Effector memory CD4-positive, alpha-beta T cell (primary cell): ENCODE results near the gene FRMD4B.

Experiments
- DNase-seq, 3 donors: peaks; one replicate each; pipeline ENCODE4 v3.0.0-alpha.2; 2020
- H3K27ac ChIP-seq: 2 replicates; pipeline ENCODE4 v1.7.0; 2013; ENCODE audit warnings: mild to moderate bottlenecking, low read length, moderate library complexity; ENCODE audit not compliant: insufficient read depth, poor library complexity, severe bottlenecking
- H3K27me3 ChIP-seq: replicated peaks from 2 replicates; pipeline ENCODE4 v1.7.0; 2013; ENCODE audit warnings: mild to moderate bottlenecking, low read length; ENCODE audit not compliant: insufficient read depth, control insufficient read depth, poor library complexity, severe bottlenecking
- H3K36me3 ChIP-seq: 2 replicates; pipeline ENCODE4 v1.7.0; 2013; ENCODE audit warnings: mild to moderate bottlenecking, low read length, moderate library complexity; ENCODE audit not compliant: control insufficient read depth, insufficient read depth
- H3K4me1 ChIP-seq: 2 replicates; pipeline ENCODE4 v1.7.0; 2013; ENCODE audit warnings: low read length, mild to moderate bottlenecking; ENCODE audit not compliant: control insufficient read depth, insufficient read depth, poor library complexity, severe bottlenecking
- H3K4me3 ChIP-seq: 2 replicates; pipeline ENCODE4 v1.7.0; 2013; ENCODE audit warnings: low read length, low read depth, mild to moderate bottlenecking; ENCODE audit not compliant: insufficient read depth, poor library complexity, severe bottlenecking
- H3K9me3 ChIP-seq: 2 replicates; pipeline ENCODE4 v1.7.0; 2013; ENCODE audit warnings: mild to moderate bottlenecking, low read length, moderate library complexity; ENCODE audit not compliant: control insufficient read depth

FRMD4B gene

DNA sequence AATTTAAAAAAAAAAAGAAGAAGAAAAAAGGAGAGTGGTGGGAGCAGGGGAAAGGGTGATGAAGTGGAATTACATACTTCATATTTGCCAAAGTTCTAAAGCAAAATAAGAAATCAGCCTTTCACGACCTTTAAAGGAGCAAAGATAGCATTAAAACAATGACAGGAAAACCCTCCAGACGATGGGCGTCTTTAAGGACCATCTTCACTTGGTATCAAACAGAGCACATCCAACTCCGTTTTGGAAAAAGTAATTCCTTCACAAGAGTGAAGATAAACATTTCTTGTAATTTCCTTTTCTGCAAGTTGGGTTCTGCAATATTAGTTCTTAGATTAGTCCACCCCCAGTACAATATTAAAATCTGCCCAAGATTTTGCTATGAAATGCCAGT lies 32.8 kb downstream of the FRMD4B start:
- no peaks in the 10 kb centered on the region for H3K36me3 ChIP-seq
- H3K27ac ChIP-seq = no peak overlapping the region
- DNase-seq = no peak
- no peaks in the 10 kb centered on the region for H3K9me3 ChIP-seq
- no peaks in the 10 kb centered on the region for H3K27me3 ChIP-seq
- no peak overlapping the region for H3K4me3 ChIP-seq
- H3K4me1 ChIP-seq = no peaks in the 10 kb centered on the region

DNA sequence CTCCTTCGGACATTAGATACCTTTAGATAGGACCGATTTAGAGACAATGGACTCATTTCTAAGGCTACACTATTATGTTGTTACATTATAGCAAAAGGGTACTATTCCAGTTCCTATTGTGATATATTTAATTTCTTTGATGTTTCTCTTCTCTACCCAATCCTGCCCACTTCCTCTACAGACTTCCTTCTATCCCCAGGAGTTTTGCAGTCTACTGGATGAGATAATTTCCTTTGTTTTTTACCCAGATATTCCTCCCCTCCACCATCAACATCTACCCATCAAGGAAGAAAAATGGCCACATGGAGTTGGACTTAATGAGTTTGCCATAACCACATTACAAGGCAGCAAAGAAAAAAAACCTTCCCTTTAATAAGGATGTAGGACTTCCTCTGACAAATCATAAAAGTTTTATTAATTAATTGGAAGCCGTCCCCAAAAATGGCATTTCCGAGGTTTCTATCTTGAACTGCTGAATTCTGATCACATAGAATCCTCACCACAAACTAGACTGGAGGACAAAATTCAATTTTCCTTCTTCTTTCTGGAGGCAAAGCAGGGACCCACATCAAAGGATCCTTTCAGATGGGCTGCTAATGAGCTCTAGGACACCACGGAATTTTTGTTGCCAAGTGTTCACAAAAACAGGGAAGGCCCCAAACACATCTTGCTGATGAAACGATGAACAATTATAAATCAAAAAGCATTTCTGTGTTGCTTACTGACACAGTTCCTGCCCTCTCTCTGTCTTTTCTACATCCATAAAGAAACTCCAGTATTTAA lies 33.4 kb downstream of the FRMD4B start:
- H3K27me3 ChIP-seq = no peaks in the 10 kb centered on the region
- no peaks in the 10 kb centered on the region for H3K36me3 ChIP-seq
- H3K9me3 ChIP-seq = no peaks in the 10 kb centered on the region
- no peaks in the 10 kb centered on the region for H3K4me1 ChIP-seq
- no peak overlapping the region for H3K27ac ChIP-seq
- DNase-seq = no peak
- no peak overlapping the region for H3K4me3 ChIP-seq

DNA sequence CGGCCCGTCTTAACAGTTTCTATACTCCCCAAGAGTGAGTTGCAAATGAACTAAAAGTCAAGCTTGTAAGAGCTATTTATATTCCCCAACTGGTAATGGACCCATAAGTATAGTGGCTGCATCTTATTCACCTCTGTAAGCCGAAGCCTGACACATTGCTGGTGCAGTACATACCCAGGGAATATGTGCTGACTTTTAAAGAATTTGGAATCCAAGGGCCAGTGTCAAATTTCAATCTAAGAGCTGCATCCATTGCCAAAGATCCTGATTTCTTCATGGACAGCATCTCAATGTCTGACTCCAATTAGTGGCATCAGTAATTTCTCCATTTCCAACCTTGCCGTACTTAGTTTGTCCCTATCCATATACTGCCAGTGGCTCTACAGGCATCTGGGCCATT lies 42.0 kb downstream of the FRMD4B start:
- Histone ChIP-seq H3K4me1 (no peaks in the 10 kb centered on the region), H3K4me3 (no peak overlapping the region), H3K27ac (no peak overlapping the region), H3K36me3 (no peaks in the 10 kb centered on the region), H3K27me3 (no peaks in the 10 kb centered on the region), H3K9me3 (no peaks in the 10 kb centered on the region)
- no peak for DNase-seq

DNA sequence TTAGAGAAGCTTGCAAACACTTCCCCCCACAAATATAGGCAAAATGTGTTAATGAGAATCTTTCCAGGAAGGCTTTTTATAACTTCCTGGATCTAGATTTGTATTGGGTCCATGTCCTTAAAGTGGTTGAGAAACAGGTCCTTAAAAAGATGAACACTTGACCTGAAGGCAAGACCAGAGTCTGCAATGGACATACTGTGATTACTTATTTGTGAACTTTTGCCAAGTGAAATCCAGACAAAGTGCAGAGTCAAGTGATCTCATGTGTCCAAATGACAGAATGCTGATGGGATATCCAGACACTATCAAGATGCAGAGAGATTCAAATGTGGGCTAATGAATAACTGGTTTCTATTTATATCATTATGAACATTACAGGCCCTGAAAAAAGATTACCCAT lies 43.8 kb downstream of the FRMD4B start:
- H3K36me3 ChIP-seq = no peaks in the 10 kb centered on the region
- no peak overlapping the region for H3K27ac ChIP-seq
- no peaks in the 10 kb centered on the region for H3K27me3 ChIP-seq
- H3K9me3 ChIP-seq = no peaks in the 10 kb centered on the region
- no peak for DNase-seq
- H3K4me1 ChIP-seq = no peaks in the 10 kb centered on the region
- no peak overlapping the region for H3K4me3 ChIP-seq

DNA sequence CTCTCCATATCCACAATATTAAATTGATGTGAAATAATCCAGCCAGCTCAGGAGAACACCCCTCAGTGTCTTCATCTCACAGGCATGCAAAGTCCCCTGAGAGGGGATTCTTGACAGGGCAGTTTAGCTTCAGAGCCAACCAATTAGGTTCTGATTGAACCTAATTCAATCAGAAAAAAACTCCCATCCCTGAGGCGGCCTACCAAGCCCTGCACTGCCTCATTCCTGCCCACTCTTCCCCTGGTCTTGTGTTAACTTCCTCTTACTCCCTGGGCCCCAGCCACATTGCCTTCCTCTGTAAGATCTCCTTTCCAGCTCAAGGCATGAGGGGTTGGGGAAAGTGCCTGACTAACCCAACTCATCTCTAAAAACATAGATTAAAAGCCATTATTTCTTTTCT lies 46.1 kb downstream of the FRMD4B start:
- no peaks in the 10 kb centered on the region for H3K9me3 ChIP-seq

DNA sequence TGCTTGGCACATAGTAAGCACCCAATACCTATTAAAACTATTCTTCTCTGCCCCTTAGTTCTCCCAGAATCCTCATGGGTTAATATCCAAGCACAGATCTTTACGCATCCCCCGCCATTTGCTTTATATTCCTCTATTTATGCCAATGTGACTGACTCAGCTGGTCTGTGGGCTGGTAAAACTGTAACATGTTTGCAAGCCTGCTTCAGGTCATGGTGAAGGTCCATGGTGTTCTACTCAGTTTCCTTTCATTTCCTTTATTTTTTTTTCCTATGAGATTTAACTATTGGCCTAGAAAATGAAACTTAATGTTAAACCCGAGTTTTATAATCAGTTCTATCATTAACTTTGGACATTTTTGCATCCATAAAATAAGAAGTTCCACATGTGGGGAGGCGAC lies 47.0 kb downstream of the FRMD4B start:
- DNase-seq = no peak
- no peaks in the 10 kb centered on the region for H3K4me1 ChIP-seq
- H3K27me3 ChIP-seq = no peaks in the 10 kb centered on the region
- H3K27ac ChIP-seq = no peak overlapping the region
- H3K4me3 ChIP-seq = no peak overlapping the region
- H3K36me3 ChIP-seq = no peaks in the 10 kb centered on the region
- no peaks in the 10 kb centered on the region for H3K9me3 ChIP-seq

More for the DNA sequence above, 46.1 kb downstream of the FRMD4B start:
- no peak overlapping the region for H3K27ac ChIP-seq
- H3K4me3 ChIP-seq = no peak overlapping the region
- H3K4me1 ChIP-seq = no peaks in the 10 kb centered on the region
- no peaks in the 10 kb centered on the region for H3K27me3 ChIP-seq
- H3K36me3 ChIP-seq = no peaks in the 10 kb centered on the region
- DNase-seq = no peak

DNA sequence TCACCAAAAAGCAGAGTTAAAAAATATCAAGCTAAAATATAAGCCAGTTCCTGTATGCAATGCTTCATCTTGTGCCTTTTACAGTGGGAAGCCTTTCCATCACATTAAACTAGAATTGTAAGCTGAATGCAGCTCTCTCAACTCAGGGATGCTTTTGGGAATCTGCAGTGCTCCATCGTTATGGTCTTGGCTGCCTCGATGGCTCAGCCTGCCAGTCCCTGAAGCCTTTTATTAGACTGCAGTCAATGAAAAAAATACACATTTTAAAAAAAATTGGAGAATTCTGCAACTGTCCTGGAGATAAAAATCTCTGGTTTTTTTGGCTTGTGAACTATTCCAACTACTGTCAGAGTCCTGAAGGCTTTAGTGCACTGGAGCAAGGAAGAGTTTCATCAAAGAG lies 53.0 kb downstream of the FRMD4B start:
- no peaks in the 10 kb centered on the region for H3K9me3 ChIP-seq
- no peak for DNase-seq
- H3K4me3 ChIP-seq = no peak overlapping the region
- H3K27me3 ChIP-seq = no peaks in the 10 kb centered on the region
- no peaks in the 10 kb centered on the region for H3K4me1 ChIP-seq
- no peak overlapping the region for H3K27ac ChIP-seq
- no peaks in the 10 kb centered on the region for H3K36me3 ChIP-seq

DNA sequence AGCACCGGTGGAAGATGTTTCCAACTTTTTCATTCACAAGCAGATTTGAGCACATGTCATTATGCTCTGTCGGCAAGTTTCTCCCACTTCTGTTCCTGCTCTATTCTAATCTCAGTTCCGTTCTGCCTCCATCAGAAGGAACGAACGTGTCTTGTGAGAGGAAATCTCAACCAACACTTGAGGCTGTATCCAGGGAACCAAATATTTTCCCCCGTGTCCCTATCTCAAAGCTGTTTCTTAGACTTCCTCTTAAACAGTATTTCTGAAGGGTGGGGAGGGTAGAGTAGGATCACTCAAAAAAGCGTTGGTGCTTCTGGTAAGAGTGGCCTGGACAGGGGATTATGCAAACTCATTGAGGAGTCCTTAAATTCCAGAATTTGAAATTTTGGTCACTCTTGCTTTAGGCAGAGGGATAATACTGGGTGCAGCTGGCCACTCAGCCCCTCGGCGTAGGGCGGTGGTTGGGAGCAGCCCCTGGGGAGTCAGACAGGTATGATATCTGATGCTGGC lies 54.9 kb downstream of the FRMD4B start:
- Histone ChIP-seq H3K9me3 (no peaks in the 10 kb centered on the region), H3K27me3 (no peaks in the 10 kb centered on the region), H3K27ac (no peak overlapping the region), H3K4me1 (peaks cover 3% of the 10 kb centered on the region), H3K4me3 (no peak overlapping the region), H3K36me3 (no peaks in the 10 kb centered on the region)
- DNase-seq = no peak

DNA sequence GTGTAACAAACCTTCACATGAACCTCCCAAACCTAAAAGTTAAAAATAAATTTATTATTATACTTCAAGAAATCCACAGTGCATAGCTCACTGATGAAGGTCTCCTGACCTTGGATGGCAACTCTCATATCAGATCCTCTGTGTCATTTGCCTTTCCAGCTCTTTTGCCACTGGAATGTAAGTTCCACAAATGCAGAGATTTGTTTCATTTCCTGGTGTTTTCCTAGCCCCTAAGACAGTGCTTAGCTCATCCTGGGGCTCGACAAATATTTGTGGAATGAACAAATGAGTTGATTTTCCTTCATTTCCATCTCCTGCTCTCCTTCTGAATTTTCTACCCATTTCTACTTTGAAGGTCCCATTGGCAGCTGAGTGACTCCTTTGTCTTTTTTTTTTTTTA lies 56.0 kb downstream of the FRMD4B start:
- Histone ChIP-seq H3K27ac (no peak overlapping the region), H3K4me3 (no peak overlapping the region), H3K36me3 (no peaks in the 10 kb centered on the region), H3K27me3 (no peaks in the 10 kb centered on the region), H3K9me3 (no peaks in the 10 kb centered on the region), H3K4me1 (peaks cover 3% of the 10 kb centered on the region)
- DNase-seq = no peak

DNA sequence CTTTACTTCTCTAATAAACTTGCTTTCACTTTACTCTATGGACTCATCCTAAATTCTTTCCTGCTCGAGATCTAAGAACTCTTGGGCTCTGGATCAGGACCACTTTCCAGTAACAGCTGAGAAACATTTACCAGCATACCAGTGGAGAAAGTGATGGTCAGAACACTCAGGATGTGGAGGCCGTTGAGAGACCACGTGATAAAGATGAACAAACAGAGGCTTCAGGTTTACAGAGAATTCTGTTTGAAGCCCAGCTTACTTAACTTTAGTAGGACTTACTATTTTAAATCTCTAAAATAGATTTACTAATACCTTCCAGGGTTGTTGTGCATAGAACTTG lies 57.0 kb downstream of the FRMD4B start:
- H3K27me3 ChIP-seq = no peaks in the 10 kb centered on the region
- H3K9me3 ChIP-seq = no peaks in the 10 kb centered on the region
- no peak overlapping the region for H3K27ac ChIP-seq
- no peak for DNase-seq
- H3K36me3 ChIP-seq = no peaks in the 10 kb centered on the region
- no peak overlapping the region for H3K4me3 ChIP-seq
- peaks cover 3% of the 10 kb centered on the region for H3K4me1 ChIP-seq
